Ishikawa (cell line): Measurements from ENCODE around the gene KYAT1.

Experiments used
- CREB1 ChIP-seq: IDR thresholded peaks from 2 replicates; pipeline ENCODE4 v1.6.1; 2012; ENCODE audit warnings: low read depth
- EP300 ChIP-seq: IDR thresholded peaks from 2 replicates; pipeline ENCODE4 v1.6.1; 2012; ENCODE audit warnings: borderline replicate concordance
- MAX ChIP-seq: IDR thresholded peaks from 2 replicates; pipeline ENCODE4 v1.6.1; 2012
- TCF12 ChIP-seq: IDR thresholded peaks from 2 replicates; pipeline ENCODE4 v1.6.1; 2012; ENCODE audit warnings: low read depth
- USF1 ChIP-seq: IDR thresholded peaks from 2 replicates; pipeline ENCODE4 v1.6.1; 2012

GRCh38 chr9:128809831-128810230 lies 71.9 kb downstream of the KYAT1 start:
- TF ChIP-seq USF1, result no peak
- no peak for TF ChIP-seq EP300
- TF ChIP-seq MAX, result no peak
- no peak for TF ChIP-seq TCF12
- TF ChIP-seq CREB1, result no peak
